Endothelial cell (in vitro differentiated cells): Measurements from ENCODE around the gene KISS1. TPM values are rescaled to one million over a fixed set of nuclear protein-coding genes. Genes with fewer than 3 reads are reported as not detected.

ENCODE experiments used
- DNase-seq: peaks from one replicate; pipeline ENCODE4 v3.0.0; 2021; ENCODE audit warnings: low spot score
- H3K27ac Mint-ChIP-seq: one replicate; pipeline ENCODE4 v1.8.0; 2021; ENCODE audit warnings: mixed read lengths, inconsistent platforms; ENCODE audit not compliant: unreplicated experiment
- H3K27me3 Mint-ChIP-seq: one replicate; pipeline ENCODE4 v1.8.0; 2021; ENCODE audit warnings: mild to moderate bottlenecking, moderate library complexity, mixed read lengths, inconsistent platforms; ENCODE audit not compliant: unreplicated experiment
- H3K36me3 Mint-ChIP-seq: one replicate; pipeline ENCODE4 v1.8.0; 2021; ENCODE audit warnings: mild to moderate bottlenecking, low read depth, mixed read lengths, inconsistent platforms; ENCODE audit not compliant: unreplicated experiment
- H3K4me1 Mint-ChIP-seq: one replicate; pipeline ENCODE4 v1.8.0; 2021; ENCODE audit warnings: mild to moderate bottlenecking, mixed read lengths, inconsistent platforms; ENCODE audit not compliant: unreplicated experiment
- H3K4me3 Mint-ChIP-seq: one replicate; pipeline ENCODE4 v1.8.0; 2021; ENCODE audit warnings: mild to moderate bottlenecking, mixed read lengths, inconsistent platforms; ENCODE audit not compliant: unreplicated experiment
- H3K9me3 Mint-ChIP-seq: one replicate; pipeline ENCODE4 v1.8.0; 2021; ENCODE audit warnings: mixed read lengths, inconsistent platforms; ENCODE audit not compliant: unreplicated experiment
- total RNA-seq: library from RNA; stranded (reverse); fragmentation: NEBNext Ultra II Directional; extraction: Animal tissue kit (Norgen Biotek cat#: 25700); gene quantifications from one replicate; pipeline ENCODE4 v1.2.1, GENCODE V29; 2021; ENCODE audit not compliant: unreplicated experiment
- TF ChIP-seq, protein P1 (sequence below): fragments of 200-600 bp; sonication (generic); IDR thresholded peaks from one replicate; pipeline ENCODE4 v1.5.0; 2021; ENCODE audit warnings: antibody characterized with exemption; ENCODE audit not compliant: unreplicated experiment

KISS1 gene
- total RNA-seq, 1 donor from 2014 or later = not detected

DNA sequence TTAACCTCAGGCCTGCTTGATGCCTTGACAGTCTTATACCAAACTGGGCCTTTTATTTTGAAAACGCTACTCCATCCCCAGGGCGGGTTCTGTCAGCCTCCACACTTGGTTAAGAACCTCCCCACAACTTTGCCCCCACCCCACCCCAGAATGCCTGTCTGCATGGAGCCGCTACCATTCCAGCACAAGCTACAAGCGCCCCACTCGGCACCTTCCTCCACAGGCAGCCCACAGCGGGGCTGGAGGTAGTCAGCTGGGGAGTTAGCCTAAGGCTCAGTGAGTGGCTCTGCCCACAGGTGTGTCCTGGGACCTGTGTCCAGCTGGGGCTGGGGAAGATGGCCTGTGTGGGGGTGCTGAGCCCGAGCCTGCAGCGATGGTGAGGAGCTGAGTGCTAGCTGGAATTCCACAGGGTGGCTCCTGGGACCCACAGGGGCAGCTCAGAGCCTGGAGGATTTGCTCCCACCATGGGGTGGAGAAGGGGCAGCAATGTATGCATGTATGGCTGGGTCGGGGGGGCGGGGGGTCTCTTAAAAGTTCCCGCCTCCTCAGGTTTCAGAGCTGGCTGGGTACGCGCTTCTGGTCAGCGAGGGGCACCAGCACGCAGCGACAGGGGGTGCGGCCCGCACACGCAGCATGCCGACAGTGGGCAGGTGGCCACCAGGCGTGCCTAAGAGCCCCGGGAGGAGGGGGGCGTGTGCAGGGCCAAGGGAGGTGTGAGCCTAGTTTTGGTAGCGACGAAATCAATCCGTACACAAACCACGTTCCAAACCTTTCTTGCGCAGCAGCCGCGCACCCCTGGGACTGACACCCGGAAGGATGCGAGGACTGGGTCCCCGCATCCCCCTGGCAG lies 45.4 kb downstream of the KISS1 start:
- peaks cover 17% of the 10 kb centered on the region for H3K27me3 Mint-ChIP-seq
- peak overlapping the region; percentile 42 for H3K4me3 Mint-ChIP-seq
- DNase-seq = no peak
- H3K9me3 Mint-ChIP-seq = no peaks in the 10 kb centered on the region
- peaks cover 10% of the 10 kb centered on the region for H3K4me1 Mint-ChIP-seq
- TF ChIP-seq, protein P1, sequence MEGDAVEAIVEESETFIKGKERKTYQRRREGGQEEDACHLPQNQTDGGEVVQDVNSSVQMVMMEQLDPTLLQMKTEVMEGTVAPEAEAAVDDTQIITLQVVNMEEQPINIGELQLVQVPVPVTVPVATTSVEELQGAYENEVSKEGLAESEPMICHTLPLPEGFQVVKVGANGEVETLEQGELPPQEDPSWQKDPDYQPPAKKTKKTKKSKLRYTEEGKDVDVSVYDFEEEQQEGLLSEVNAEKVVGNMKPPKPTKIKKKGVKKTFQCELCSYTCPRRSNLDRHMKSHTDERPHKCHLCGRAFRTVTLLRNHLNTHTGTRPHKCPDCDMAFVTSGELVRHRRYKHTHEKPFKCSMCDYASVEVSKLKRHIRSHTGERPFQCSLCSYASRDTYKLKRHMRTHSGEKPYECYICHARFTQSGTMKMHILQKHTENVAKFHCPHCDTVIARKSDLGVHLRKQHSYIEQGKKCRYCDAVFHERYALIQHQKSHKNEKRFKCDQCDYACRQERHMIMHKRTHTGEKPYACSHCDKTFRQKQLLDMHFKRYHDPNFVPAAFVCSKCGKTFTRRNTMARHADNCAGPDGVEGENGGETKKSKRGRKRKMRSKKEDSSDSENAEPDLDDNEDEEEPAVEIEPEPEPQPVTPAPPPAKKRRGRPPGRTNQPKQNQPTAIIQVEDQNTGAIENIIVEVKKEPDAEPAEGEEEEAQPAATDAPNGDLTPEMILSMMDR = no peak
- no peak overlapping the region for H3K27ac Mint-ChIP-seq
- H3K36me3 Mint-ChIP-seq = peaks cover 3% of the 10 kb centered on the region

DNA sequence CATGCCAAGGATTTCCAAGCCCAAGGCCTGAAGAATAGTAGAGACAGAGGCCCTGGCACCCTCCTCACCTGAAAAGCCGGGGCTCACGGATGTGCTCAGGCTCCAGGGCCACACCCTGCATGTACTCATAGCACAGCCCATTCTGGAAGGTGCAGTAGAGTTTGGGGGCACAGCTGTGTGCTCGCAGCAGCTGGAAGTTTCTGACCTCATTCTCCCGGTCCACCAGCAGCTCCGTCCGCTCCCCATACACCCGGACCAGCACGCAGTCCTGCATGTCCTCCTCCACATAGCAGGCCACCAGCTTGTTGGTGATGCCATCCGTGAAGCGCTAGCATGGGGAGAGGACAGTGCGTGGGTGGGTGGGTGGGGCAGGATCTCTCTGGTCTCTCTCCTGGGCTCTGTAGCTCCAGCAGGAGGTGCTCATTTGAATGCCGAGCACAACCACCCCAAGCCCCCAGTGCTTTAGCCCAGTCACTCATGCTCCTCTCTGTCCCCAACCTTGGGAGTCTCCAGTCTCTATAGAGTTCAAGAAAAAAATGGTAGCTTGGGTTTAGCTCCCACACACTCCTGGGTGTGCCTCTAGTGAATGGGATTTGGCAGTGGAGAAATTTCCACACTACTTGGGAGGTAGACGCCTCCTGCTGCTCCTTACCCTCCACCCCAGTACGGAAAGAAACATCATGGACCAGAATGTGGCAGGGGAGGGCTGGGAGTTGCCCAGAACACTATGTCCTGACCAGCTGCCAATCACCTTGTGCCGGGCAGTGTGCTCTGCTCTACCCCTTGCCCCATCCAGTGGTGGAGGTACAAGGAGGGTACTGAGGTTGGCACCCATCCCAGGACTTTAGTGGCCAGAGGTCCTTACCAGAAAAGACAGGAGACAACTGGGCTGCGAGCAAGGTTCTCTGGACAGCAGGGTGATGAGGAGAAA lies 46.4 kb downstream of the KISS1 start:
- Mint-ChIP-seq H3K27me3 (peaks cover 17% of the 10 kb centered on the region), H3K36me3 (peaks cover 3% of the 10 kb centered on the region), H3K27ac (no peak overlapping the region), H3K4me1 (peaks cover 10% of the 10 kb centered on the region), H3K4me3 (peak overlapping the region; percentile 42), H3K9me3 (no peaks in the 10 kb centered on the region)
- DNase-seq = no peak
- TF ChIP-seq, protein P1 = no peak

DNA sequence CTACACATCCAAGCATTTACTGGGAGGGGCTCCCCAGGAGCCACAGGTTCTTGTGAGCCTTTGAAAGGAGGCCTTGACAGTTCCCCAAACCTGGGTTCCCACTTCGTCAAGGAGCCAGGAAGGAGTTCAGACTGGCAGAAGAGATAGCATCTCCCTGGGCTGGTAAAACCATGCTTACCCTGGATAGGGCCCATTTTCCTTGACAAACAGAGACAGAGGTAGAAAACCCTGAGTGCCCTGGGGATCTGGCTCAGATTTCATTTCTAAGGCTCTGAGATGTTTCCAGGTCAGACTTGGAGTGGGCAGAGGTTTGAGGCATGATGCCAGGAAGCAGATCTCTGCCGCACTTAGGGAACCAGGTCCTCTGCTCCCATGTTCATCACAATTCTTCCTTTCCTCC lies 47.2 kb downstream of the KISS1 start:
- Mint-ChIP-seq H3K9me3 (no peaks in the 10 kb centered on the region), H3K4me3 (no peak overlapping the region), H3K4me1 (peaks cover 10% of the 10 kb centered on the region), H3K27ac (no peak overlapping the region), H3K36me3 (peaks cover under 1% of the 10 kb centered on the region), H3K27me3 (peaks cover 17% of the 10 kb centered on the region)
- TF ChIP-seq, protein P1 = no peak
- DNase-seq = no peak

DNA sequence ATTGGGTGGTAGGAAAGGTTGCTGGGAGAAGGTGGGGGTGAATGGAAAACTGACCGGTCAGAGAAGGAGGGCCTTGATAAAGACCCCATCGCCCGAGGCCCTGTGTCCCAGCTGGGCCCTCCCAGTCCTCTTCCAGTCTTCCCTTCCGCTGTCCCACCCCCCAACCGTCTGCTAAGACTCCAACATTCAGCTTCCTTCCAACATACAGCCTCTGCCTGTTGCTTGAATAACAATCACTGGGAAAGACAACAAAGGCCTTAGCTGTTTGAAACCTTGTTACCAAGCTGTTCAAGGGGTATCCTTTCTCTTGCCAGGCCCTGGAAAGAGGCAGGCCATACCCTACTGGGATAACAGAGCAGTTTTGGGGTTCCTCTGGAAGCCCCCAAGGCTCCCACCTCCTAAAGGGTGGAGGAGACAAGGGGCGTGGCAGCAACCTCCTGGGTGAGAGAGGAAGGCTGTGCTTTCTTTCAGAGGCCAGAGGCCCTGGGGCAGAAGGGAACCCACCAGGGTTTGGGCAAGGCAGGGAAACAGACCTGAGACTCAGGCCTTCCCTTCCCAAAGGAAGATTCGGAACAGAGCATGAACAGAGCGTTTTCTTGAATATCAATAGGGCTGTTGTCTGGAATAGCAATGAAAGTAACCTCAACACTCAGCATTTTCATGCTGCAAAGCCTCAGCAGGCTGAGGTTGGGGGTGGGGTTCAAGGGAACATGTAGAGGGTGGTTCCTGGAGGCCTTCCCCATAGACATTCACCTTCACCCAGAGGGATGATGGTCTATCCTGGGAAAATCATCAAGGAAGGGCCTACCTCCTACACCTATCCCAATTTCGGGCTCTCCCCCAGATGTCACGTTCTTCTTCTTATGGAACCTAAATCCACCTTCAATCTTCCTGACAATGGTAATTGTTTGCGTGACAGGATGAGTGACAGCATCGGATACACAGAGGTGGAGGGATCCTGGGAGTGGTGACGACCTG lies 48.6 kb downstream of the KISS1 start:
- no peak overlapping the region for H3K27ac Mint-ChIP-seq
- no peaks in the 10 kb centered on the region for H3K36me3 Mint-ChIP-seq
- H3K27me3 Mint-ChIP-seq = peaks cover 15% of the 10 kb centered on the region
- no peaks in the 10 kb centered on the region for H3K9me3 Mint-ChIP-seq
- peaks cover 10% of the 10 kb centered on the region for H3K4me1 Mint-ChIP-seq
- no peak overlapping the region for H3K4me3 Mint-ChIP-seq
- no peak for DNase-seq
- TF ChIP-seq, protein P1 = no peak
